Parathyroid adenoma (tissue), 2 donors: Measurements from ENCODE around the gene ORM1.

Experiments
- H2AFZ ChIP-seq: fragments of 300-600 bp; sonication (generic); one replicate; pipeline ENCODE4 v1.7.0; 2017; ENCODE audit warnings: antibody characterized with exemption, mild to moderate bottlenecking
- H3K27ac ChIP-seq: fragments of 300-600 bp; sonication (generic); one replicate; pipeline ENCODE4 v1.7.0; 2017
- H3K27me3 ChIP-seq: fragments of 300-600 bp; sonication (generic); one replicate; pipeline ENCODE4 v1.7.0; 2017; ENCODE audit warnings: low read length; ENCODE audit not compliant: control insufficient read depth, insufficient read depth
- H3K36me3 ChIP-seq: fragments of 300-600 bp; sonication (generic); one replicate; pipeline ENCODE4 v1.7.0; 2017; ENCODE audit warnings: low read length; ENCODE audit not compliant: control insufficient read depth, insufficient read depth
- H3K4me1 ChIP-seq: fragments of 300-600 bp; sonication (generic); one replicate; pipeline ENCODE4 v1.7.0; 2017; ENCODE audit warnings: control low read depth
- H3K4me2 ChIP-seq: fragments of 300-600 bp; sonication (generic); one replicate; pipeline ENCODE4 v1.7.0; 2017; ENCODE audit warnings: low read length
- H3K4me3 ChIP-seq: fragments of 300-600 bp; sonication (generic); one replicate; pipeline ENCODE4 v1.7.0; 2017; ENCODE audit warnings: low read depth, low read length
- H3K79me2 ChIP-seq: fragments of 300-600 bp; sonication (generic); one replicate; pipeline ENCODE4 v1.7.0; 2017; ENCODE audit warnings: control low read depth
- H3K9ac ChIP-seq: fragments of 300-600 bp; sonication (generic); one replicate; pipeline ENCODE4 v1.7.0; 2017; ENCODE audit warnings: mild to moderate bottlenecking
- H3K9me3 ChIP-seq: fragments of 300-600 bp; sonication (generic); one replicate; pipeline ENCODE4 v1.7.0; 2017; ENCODE audit warnings: low read length; ENCODE audit not compliant: control insufficient read depth
- TF ChIP-seq, protein P1 (sequence below): fragments of 300-600 bp; sonication (generic); IDR thresholded peaks from one replicate; pipeline ENCODE4 v1.7.0; 2017; ENCODE audit warnings: antibody characterized with exemption, mild to moderate bottlenecking
- donor health status: primary hyperparathyroidism.

Gene ORM1

GRCh38 chr9:114310471-114311450 is 12.1 kb upstream of the ORM1 start:
- TF ChIP-seq, protein P1, sequence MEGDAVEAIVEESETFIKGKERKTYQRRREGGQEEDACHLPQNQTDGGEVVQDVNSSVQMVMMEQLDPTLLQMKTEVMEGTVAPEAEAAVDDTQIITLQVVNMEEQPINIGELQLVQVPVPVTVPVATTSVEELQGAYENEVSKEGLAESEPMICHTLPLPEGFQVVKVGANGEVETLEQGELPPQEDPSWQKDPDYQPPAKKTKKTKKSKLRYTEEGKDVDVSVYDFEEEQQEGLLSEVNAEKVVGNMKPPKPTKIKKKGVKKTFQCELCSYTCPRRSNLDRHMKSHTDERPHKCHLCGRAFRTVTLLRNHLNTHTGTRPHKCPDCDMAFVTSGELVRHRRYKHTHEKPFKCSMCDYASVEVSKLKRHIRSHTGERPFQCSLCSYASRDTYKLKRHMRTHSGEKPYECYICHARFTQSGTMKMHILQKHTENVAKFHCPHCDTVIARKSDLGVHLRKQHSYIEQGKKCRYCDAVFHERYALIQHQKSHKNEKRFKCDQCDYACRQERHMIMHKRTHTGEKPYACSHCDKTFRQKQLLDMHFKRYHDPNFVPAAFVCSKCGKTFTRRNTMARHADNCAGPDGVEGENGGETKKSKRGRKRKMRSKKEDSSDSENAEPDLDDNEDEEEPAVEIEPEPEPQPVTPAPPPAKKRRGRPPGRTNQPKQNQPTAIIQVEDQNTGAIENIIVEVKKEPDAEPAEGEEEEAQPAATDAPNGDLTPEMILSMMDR = no peak
- H3K4me2 ChIP-seq = no peak overlapping the region
- H3K27me3 ChIP-seq = no peaks in the 10 kb centered on the region
- no peak overlapping the region for H2AFZ ChIP-seq
- no peaks in the 10 kb centered on the region for H3K79me2 ChIP-seq
- no peaks in the 10 kb centered on the region for H3K9me3 ChIP-seq
- no peak overlapping the region for H3K27ac ChIP-seq
- no peak overlapping the region for H3K4me3 ChIP-seq
- H3K9ac ChIP-seq = no peak overlapping the region
- H3K4me1 ChIP-seq = no peaks in the 10 kb centered on the region
- no peaks in the 10 kb centered on the region for H3K36me3 ChIP-seq

GRCh38 chr9:114311571-114312512 is 11.1 kb upstream of the ORM1 start:
- no peaks in the 10 kb centered on the region for H3K9me3 ChIP-seq
- H2AFZ ChIP-seq = no peak overlapping the region
- no peak overlapping the region for H3K4me3 ChIP-seq
- TF ChIP-seq, protein P1 = no peak
- no peak overlapping the region for H3K27ac ChIP-seq
- H3K9ac ChIP-seq = no peak overlapping the region
- no peaks in the 10 kb centered on the region for H3K36me3 ChIP-seq
- no peaks in the 10 kb centered on the region for H3K27me3 ChIP-seq
- H3K4me2 ChIP-seq = no peak overlapping the region
- no peaks in the 10 kb centered on the region for H3K4me1 ChIP-seq
- H3K79me2 ChIP-seq = no peaks in the 10 kb centered on the region

GRCh38 chr9:114312513-114312875 is 10.4 kb upstream of the ORM1 start:
- Histone ChIP-seq H3K9ac (no peak overlapping the region), H3K4me1 (no peaks in the 10 kb centered on the region), H3K9me3 (no peaks in the 10 kb centered on the region), H3K36me3 (no peaks in the 10 kb centered on the region), H3K4me2 (no peak overlapping the region), H3K27me3 (no peaks in the 10 kb centered on the region), H3K27ac (no peak overlapping the region), H3K79me2 (no peaks in the 10 kb centered on the region), H3K4me3 (no peak overlapping the region), H2AFZ (no peak overlapping the region)
- TF ChIP-seq, protein P1 = no peak

DNA sequence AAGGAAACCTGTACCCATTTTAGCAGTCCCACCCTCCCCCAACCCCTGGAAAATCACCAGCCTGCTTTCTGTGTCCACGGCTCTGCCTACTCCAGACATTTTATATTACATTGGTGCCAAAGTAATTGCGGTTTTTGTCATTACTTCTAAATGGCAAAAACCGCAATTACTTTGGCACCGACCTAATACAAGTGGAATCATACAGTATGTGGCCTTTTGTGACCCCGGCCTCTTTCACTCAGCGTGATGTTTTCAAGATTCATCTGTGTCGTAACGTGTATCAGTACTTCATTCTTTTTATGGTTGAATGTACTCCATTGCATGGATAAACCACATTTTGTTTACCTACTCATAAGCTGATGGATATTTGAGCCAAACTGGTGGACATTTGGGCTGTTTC is 9.7 kb upstream of the ORM1 start:
- no peak overlapping the region for H3K9ac ChIP-seq
- no peak overlapping the region for H2AFZ ChIP-seq
- no peak overlapping the region for H3K4me3 ChIP-seq
- TF ChIP-seq, protein P1 = no peak
- no peaks in the 10 kb centered on the region for H3K4me1 ChIP-seq
- H3K4me2 ChIP-seq = no peak overlapping the region
- H3K9me3 ChIP-seq = no peaks in the 10 kb centered on the region
- no peaks in the 10 kb centered on the region for H3K27me3 ChIP-seq
- H3K36me3 ChIP-seq = no peaks in the 10 kb centered on the region
- H3K27ac ChIP-seq = no peak overlapping the region
- H3K79me2 ChIP-seq = no peaks in the 10 kb centered on the region
